COLO668 (cell line): Measurements from ENCODE around the gene LAMA5.
A peak's percentile ranks its signal among the peaks of the same experiment; 100 is the strongest.

Experiments
- DNase-seq: peaks from one replicate; lab custom pipeline; 2025; ENCODE audit not compliant: unreplicated experiment; lab: John Stamatoyannopoulos, UW

The LAMA5 gene

GRCh38 chr20:62359491-62360121 is 7.5 kb downstream of the LAMA5 start:
- no peak for DNase-seq

- no peak for DNase-seq
These were observed 8.0 kb downstream of the LAMA5 start for GRCh38 chr20:62359043-62359490.

- DNase-seq = no peak
These were observed 8.7 kb downstream of the LAMA5 start for GRCh38 chr20:62358171-62359042.

GRCh38 chr20:62357681-62358080 is 9.4 kb downstream of the LAMA5 start:
- DNase-seq = no peak

GRCh38 chr20:62357187-62357667 is 9.9 kb downstream of the LAMA5 start:
- no peak for DNase-seq

- DNase-seq = no peak
These were observed 10.4 kb downstream of the LAMA5 start for GRCh38 chr20:62356589-62357186.

- DNase-seq = no peak
These were observed 11.1 kb downstream of the LAMA5 start for GRCh38 chr20:62355878-62356588.

- no peak for DNase-seq
These were observed 11.6 kb downstream of the LAMA5 start for GRCh38 chr20:62355516-62355877.

GRCh38 chr20:62354811-62355341 is 12.2 kb downstream of the LAMA5 start:
- DNase-seq = no peak

GRCh38 chr20:62354031-62354808 is 12.9 kb downstream of the LAMA5 start:
- DNase-seq = no peak

- DNase-seq = no peak
These were observed 13.7 kb downstream of the LAMA5 start for GRCh38 chr20:62353289-62354030.

GRCh38 chr20:62352402-62353288 is 14.5 kb downstream of the LAMA5 start:
- no peak for DNase-seq

- no peak for DNase-seq
These were observed 15.4 kb downstream of the LAMA5 start for GRCh38 chr20:62351469-62352401.

- no peak for DNase-seq
These were observed 16.3 kb downstream of the LAMA5 start for GRCh38 chr20:62350629-62351422.

GRCh38 chr20:62350098-62350628 is 16.9 kb downstream of the LAMA5 start:
- peak; percentile 44 for DNase-seq

GRCh38 chr20:62349556-62350097 is 17.5 kb downstream of the LAMA5 start:
- DNase-seq = no peak
